SJSA1 (cell line): ENCODE measurements around the gene PPARG. TPM values are rescaled to one million over a fixed set of nuclear protein-coding genes. Genes with fewer than 3 reads are reported as not detected.
"Not testable (repeated sequence)": the region's sequence is repeated elsewhere in the genome, so short reads cannot be mapped to it uniquely, and the experiment has no call there.

Experiments
- DNase-seq, 2 experiments: peaks; one replicate each; pipeline ENCODE4 v3.0.0-alpha.2; 2015 to 2020; ENCODE audit warnings: low spot score in 2 of 2, low read depth in 1 of 2
- H3K27ac ChIP-seq: fragments of 250-450 bp; sonication (Bioruptor Pico); 2 replicates; pipeline ENCODE4 v1.5.1; 2020; ENCODE audit warnings: mild to moderate bottlenecking, moderate library complexity
- H3K27me3 ChIP-seq: fragments of 250-450 bp; sonication (Bioruptor Pico); replicated peaks from 2 replicates; pipeline ENCODE4 v1.5.1; 2020; ENCODE audit warnings: mild to moderate bottlenecking, moderate library complexity
- H3K36me3 ChIP-seq: fragments of 250-450 bp; sonication (Bioruptor Pico); 2 replicates; pipeline ENCODE4 v1.5.1; 2020; ENCODE audit warnings: mild to moderate bottlenecking
- H3K4me1 ChIP-seq: fragments of 250-450 bp; sonication (Bioruptor Pico); replicated peaks from 2 replicates; pipeline ENCODE4 v1.6.1; 2021; ENCODE audit warnings: mild to moderate bottlenecking
- H3K4me3 ChIP-seq: fragments of 250-450 bp; sonication (Bioruptor Pico); 2 replicates; pipeline ENCODE4 v1.5.1; 2020; ENCODE audit warnings: mild to moderate bottlenecking
- H3K9me3 ChIP-seq: fragments of 250-450 bp; sonication (Bioruptor Pico); replicated peaks from 2 replicates; pipeline ENCODE4 v1.5.1; 2020; ENCODE audit warnings: mild to moderate bottlenecking
- total RNA-seq: library from RNA; depleted of rRNA; stranded (reverse); fragments of >200 nt; shearing (Covaris generic); gene quantifications from 2 replicates; pipeline ENCODE4 v1.2.3, GENCODE V29; 2014; rRNA removed

Gene PPARG
- 0.39 and 1.3 TPM in 2 replicates for total RNA-seq

DNA sequence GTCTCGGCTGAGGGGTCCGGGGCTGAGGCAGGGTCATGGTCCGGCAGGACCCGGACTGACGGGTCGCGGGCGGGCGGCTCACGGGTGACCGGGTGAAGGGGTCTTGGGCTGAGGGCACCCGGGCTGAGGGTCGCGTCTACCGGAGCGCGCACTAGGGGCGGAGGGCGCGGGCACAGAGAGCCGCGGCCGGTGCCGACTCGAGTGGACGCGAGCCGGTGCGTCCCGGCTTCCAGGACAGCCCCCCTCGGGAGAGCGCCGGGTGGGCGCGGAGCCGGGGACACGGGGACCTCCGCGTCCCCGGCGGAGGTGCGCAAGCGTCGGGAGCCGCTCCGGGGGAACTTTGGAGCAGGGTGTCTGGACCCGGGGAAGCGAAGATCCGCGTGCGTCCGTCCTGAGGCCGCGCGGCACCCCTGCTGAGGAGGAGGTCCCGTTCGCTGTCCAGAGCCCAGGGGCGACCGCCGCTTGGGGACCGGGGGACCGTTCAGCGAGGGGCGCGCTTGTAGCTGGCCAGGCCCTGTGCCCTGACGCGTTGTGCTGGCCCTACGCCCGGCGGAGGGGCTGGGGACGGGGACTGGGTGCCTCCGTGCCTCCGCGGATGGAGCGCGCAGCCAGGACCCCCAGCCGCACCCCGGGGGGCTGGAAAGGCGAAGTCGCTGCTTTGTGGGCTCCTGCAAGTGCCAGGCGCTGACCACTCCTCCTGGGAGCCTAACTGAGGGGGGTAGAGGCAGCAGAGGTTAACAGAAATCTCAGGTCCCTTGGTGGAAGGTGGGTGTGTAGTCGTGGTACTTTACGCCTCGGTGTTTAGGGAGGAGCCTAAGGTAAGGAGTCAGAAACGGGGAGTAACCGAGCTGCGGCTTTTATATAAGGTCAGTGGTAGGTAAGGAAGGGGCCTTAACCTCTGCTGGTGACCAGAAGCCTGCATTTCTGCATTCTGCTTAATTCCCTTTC lies at the start of gene PPARG:
Gene PPARG (plus strand): TSS at position 889 of the 948 bp plus-strand sequence. CDS start 90,642 bp downstream, outside the sequence.
- 0 out of 2 replicates have a peak, but pooled peaks cover 6% of the 10 kb centered on the region for H3K4me1 ChIP-seq
- H3K4me3 ChIP-seq: peak within 1 kb of the TSS; percentile 27
- no peak within 1 kb of the TSS for H3K27ac ChIP-seq
- H3K27me3 ChIP-seq: peaks cover 41% of the 10 kb centered on the region
- no peaks in the 10 kb centered on the region for H3K9me3 ChIP-seq
- H3K36me3 ChIP-seq: no peaks in the 10 kb centered on the region
- no peak for DNase-seq

DNA sequence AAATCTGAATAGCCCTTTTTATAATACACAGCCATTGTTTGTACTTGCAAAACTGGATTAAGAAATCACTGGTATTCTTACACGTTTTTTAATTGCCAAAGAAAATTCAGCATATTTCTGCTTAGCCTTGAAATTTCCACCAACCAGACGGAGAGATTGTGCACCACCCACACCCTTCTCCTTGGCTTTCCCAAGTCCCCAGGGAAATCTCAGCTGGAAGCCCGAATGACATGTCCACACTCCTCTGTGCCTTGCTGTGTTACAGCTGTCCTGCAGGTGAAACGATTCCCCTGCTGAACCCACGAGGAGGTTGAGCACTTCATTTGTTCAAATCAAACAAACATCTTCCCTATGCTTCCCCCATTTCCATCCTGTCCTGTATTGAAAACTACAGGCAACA lies 49.6 kb upstream of the PPARG start:
- Histone ChIP-seq H3K4me1 (peaks cover 35% of the 10 kb centered on the region), H3K36me3 (no peaks in the 10 kb centered on the region), H3K27me3 (no peaks in the 10 kb centered on the region), H3K9me3 (no peaks in the 10 kb centered on the region), H3K27ac (no peak overlapping the region), H3K4me3 (no peak overlapping the region)
- DNase-seq: no peak

DNA sequence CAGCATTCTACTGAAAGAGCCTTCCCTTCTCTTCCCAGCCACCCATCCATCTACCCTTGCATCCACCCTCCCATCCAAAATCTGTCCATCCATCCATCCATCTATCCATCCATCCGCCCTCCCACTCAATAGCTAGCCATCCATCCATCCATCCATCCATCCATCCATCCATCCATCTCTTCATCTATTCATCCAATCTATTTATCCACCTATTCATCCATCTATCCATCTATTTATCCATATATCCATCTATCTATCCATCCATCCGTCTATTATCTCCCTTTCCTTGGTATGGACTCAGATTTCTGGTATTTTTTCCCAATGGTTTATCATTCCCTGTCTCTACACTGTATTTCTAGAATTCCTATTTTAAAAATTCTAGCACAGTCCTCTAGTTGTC lies 46.1 kb upstream of the PPARG start:
- Histone ChIP-seq H3K27ac (no peak overlapping the region), H3K4me3 (no peak overlapping the region), H3K9me3 (no peaks in the 10 kb centered on the region), H3K27me3 (no peaks in the 10 kb centered on the region), H3K36me3 (no peaks in the 10 kb centered on the region), H3K4me1 (peaks cover 9% of the 10 kb centered on the region)
- DNase-seq: no peak

DNA sequence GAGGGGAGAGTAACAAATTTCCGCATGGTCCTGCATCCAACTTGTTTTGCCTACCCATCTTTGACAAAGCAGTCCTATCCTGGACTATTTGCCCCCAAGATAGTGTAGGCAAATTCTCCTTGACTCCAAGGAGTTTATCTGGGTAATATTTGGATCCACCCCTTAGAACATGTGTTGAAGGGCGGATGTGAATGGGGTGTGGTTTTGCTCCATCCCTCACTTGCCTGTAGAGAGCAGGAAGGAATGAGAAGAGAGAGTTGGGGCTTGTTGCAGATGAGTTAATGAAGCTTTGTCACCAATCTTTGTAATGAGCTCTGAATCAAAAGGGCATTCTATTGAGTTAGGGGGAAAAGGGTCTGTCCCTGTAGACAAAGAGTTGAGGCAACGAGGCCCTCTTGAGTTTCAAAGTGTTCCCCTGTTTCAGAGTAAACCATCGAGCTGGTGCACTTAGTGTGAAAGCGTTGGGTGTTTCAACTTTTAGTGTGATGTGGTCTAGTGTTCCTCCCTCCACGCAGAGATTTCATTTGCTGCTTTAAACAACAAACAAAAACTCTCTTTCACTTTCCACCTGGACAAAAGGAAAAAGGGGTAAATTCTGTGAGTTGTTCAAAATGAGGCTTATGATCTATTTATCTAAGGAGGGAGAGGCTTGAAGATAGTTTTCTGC lies 42.2 kb upstream of the PPARG start:
- Histone ChIP-seq H3K36me3 (no peaks in the 10 kb centered on the region), H3K9me3 (no peaks in the 10 kb centered on the region), H3K4me3 (no peak overlapping the region), H3K27me3 (no peaks in the 10 kb centered on the region), H3K4me1 (no peaks in the 10 kb centered on the region), H3K27ac (no peak overlapping the region)
- no peak for DNase-seq

DNA sequence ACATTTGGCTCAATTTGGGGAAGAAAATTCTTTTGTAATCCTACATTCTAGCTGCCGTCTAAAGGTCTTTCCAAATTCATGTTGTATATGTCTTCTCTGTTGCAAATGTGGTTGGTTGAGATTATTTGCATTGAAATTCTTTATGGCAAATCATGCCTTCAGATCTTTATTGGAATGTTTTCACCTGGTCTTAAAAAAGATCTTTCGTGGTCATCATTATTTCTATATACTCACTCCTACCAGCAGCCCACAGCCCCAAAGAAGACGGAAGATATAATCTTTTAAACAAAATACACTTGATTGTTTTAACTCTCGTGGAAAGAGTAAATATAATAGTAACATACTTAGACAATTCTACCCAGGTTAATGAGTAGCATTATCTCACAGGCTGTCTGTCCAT lies 41.5 kb upstream of the PPARG start:
- no peaks in the 10 kb centered on the region for H3K4me1 ChIP-seq
- no peak for DNase-seq
- no peak overlapping the region for H3K4me3 ChIP-seq
- H3K27ac ChIP-seq: no peak overlapping the region
- no peaks in the 10 kb centered on the region for H3K27me3 ChIP-seq
- no peaks in the 10 kb centered on the region for H3K9me3 ChIP-seq
- H3K36me3 ChIP-seq: no peaks in the 10 kb centered on the region

DNA sequence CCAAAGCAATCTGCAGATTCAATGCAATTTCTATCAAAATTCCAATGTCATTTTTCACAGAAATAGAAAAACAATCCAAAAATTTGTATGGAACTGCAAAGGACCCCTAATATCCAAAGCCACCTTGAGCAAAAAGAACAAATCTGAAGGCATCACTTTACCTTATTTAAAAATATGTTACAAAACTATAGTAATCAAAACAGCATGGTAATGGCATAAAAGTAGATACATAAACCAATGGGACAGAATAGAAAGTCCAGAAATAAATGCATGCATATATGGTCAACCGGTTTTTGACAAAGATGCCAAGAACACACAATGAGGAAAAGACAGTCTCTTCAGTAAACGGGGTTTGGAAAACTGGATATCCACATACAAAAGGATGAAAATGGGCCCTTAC lies 39.4 kb upstream of the PPARG start:
- Histone ChIP-seq H3K27ac (no peak overlapping the region), H3K4me1 (no peaks in the 10 kb centered on the region), H3K4me3 (no peak overlapping the region), H3K9me3 (no peaks in the 10 kb centered on the region), H3K36me3 (no peaks in the 10 kb centered on the region), H3K27me3 (no peaks in the 10 kb centered on the region)
- no peak for DNase-seq

DNA sequence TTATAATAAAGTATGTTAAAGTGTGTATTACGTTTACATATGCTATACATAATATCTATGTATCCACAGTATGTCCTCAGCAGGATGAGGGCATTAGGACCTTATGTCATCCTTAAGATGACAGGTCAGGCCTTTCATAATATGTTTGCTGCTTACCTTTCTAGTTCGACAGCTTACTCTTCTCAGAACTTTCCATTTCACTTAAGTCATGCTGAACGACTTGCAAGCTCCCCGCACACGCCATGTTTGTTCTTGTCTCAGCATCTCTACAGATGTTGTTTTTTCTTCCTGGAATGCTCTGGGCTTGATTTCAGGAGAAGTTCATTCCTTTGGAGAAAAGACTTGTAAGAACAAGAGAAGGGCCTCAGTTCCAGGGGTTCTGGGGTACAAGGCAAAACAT lies 36.0 kb upstream of the PPARG start:
- no peaks in the 10 kb centered on the region for H3K27me3 ChIP-seq
- H3K27ac ChIP-seq: no peak overlapping the region
- no peaks in the 10 kb centered on the region for H3K4me1 ChIP-seq
- no peaks in the 10 kb centered on the region for H3K9me3 ChIP-seq
- no peak for DNase-seq
- no peak overlapping the region for H3K4me3 ChIP-seq
- H3K36me3 ChIP-seq: no peaks in the 10 kb centered on the region

DNA sequence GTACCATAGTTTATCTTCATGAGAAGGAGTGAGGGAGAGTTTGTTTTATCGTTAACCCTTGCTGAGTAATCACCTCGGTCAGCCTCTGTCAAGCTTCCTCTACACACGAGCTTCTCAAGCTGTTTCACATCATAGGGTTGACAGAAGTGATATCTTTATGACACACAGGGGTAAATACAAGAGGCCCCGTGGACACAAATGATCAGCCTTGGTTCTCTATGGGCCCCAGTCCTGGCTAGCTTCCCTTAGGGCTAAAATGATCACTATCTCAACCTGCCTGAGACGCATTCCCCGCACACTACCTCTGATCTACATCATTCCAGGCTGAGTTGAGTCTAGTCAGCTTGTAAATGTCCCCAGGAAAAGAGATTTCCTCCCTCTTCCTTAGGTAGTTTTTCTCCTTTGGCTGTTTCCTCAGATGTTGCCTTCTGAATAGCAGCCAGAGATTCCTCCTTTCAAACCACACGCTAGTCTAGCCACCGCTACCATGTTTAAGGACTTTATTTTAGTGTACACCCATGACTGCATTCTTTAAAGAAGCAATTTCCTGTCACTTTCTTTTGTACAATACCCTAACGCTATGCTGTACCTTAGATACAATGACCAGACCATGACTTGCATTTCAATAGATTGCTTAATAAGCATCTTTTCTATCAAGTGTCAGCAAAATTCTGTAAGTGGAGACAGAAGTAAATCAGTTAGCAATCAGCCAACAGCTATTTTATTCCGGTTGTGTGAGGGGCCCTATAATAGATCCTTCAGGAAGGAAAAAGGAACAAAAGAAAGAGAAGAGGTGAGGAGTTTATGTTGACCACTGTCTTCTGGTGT lies 35.1 kb upstream of the PPARG start:
- Histone ChIP-seq H3K4me3 (no peak overlapping the region), H3K9me3 (no peaks in the 10 kb centered on the region), H3K27me3 (no peaks in the 10 kb centered on the region), H3K27ac (no peak overlapping the region), H3K4me1 (no peaks in the 10 kb centered on the region), H3K36me3 (no peaks in the 10 kb centered on the region)
- DNase-seq: no peak

DNA sequence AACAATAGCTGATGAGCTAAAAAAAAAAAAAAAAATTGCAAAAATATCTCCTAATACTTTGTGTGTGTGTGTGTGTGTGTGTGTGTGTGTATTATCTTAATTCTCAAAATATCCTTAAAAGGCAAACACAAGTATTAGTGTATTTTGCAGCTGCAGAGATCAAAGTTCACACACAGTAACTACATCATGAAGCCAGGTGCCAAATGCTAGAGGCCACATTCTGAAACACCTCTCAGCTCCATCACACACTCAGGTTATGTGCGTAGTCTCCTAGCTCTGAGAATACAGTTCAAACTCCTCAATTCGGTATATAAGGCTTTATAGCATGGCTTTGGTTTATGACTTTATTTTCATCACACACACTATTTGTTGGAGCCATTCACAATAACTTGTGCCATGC lies 33.5 kb upstream of the PPARG start:
- no peaks in the 10 kb centered on the region for H3K4me1 ChIP-seq
- H3K27me3 ChIP-seq: no peaks in the 10 kb centered on the region
- DNase-seq: no peak
- H3K27ac ChIP-seq: no peak overlapping the region
- H3K4me3 ChIP-seq: no peak overlapping the region
- no peaks in the 10 kb centered on the region for H3K9me3 ChIP-seq
- no peaks in the 10 kb centered on the region for H3K36me3 ChIP-seq

DNA sequence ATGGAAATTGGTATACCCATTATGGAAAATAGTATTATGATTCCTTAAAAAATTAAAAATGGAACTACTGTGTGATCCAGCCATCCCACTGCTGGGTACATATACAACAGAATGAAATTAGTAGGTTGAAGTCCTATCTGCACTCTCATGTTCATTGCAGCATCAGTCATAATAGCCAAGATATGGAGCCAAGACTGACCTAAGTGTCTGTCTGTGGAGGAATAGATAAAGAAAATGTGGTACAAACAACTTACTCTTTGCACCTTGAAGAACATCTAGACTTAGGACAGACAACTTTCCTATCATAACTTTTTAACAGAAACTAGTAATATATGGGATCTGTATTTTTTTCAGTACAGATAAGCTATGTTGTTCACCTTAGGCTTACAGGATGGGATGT lies 30.0 kb upstream of the PPARG start:
- no peaks in the 10 kb centered on the region for H3K27me3 ChIP-seq
- no peak overlapping the region for H3K4me3 ChIP-seq
- H3K36me3 ChIP-seq: no peaks in the 10 kb centered on the region
- no peaks in the 10 kb centered on the region for H3K9me3 ChIP-seq
- DNase-seq: no peak
- H3K27ac ChIP-seq: no peak overlapping the region
- H3K4me1 ChIP-seq: no peaks in the 10 kb centered on the region

DNA sequence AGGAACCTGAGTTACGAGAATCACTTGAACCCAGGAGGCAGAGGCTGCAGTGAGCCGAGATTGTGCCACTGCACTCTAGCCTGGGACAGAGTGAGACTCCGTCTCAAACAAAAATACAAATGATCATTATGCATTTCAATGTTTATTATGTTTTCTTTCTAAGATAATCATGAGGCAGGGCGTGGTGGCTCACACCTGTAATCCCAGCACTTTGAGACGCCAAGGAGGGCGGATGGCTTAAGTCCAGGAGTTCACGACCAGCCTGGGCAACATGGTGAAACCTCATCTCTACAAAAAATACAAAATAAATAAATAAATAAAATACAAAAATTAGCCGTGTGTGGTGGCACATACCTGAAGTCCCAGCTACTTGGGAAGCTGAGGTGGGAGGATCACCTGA lies 26.7 kb upstream of the PPARG start:
- not testable (repeated sequence) for H3K36me3 ChIP-seq, H3K27me3 ChIP-seq, H3K4me3 ChIP-seq, H3K4me1 ChIP-seq, H3K9me3 ChIP-seq, H3K27ac ChIP-seq, DNase-seq

DNA sequence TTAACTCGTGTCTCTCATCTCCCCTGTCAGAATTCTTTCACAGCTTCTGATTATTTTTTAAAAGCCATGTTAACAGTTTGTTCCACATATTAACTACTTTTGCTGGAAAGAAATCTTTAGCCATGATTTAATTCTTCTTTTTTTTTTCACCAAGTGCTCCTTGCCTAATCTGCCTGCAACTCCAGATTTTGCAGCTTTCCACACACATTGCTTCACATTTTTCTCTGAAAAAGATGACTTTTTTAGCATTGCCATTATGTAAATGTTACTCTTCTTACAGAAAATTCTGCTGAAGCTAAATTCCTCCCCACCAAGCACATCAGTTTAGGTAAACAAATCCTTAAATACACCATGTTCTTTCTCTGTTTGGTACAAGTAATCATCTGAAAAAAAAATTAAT lies 23.4 kb upstream of the PPARG start:
- Histone ChIP-seq H3K9me3 (no peaks in the 10 kb centered on the region), H3K4me1 (no peaks in the 10 kb centered on the region), H3K27me3 (no peaks in the 10 kb centered on the region), H3K36me3 (no peaks in the 10 kb centered on the region), H3K27ac (no peak overlapping the region), H3K4me3 (no peak overlapping the region)
- no peak for DNase-seq

DNA sequence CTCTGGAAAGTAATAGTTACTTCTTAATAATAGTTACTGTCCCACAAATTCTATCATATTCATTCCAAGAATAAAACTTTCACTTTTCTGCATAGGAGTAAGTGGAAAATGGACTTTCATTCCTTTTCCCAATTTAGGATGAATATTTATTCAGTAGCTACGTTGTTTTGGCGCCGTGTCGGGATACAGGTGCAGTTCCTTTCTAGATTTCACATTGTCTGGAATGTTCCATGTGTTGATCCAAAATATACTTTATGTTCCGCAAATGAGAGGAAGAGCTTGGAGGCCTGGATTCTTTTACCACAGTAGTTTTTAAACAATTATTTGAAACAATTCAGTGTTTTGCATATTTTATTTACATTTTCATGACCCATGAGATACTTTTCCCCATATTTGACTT lies 22.8 kb upstream of the PPARG start:
- Histone ChIP-seq H3K4me3 (no peak overlapping the region), H3K27ac (no peak overlapping the region), H3K27me3 (no peaks in the 10 kb centered on the region), H3K4me1 (no peaks in the 10 kb centered on the region), H3K9me3 (no peaks in the 10 kb centered on the region), H3K36me3 (no peaks in the 10 kb centered on the region)
- no peak for DNase-seq
